Gastroesophageal sphincter (tissue), 3 donors: ENCODE measurements around the gene ALOX15B.

ENCODE experiments used
- EP300 ChIP-seq: sonication (generic); formaldehyde crosslinking; IDR thresholded peaks from one replicate; pipeline ENCODE4 v1.6.1; 2017; ENCODE audit warnings: antibody characterized with exemption, mild to moderate bottlenecking
- POLR2A ChIP-seq, 2 donors: fragments of 450-650 bp; IDR thresholded peaks; one replicate each; pipeline ENCODE4 v1.6.1; 2017; ENCODE audit warnings: antibody characterized with exemption in 2 of 2, mild to moderate bottlenecking in 2 of 2, moderate library complexity in 1 of 2
- TF ChIP-seq, protein P1 (sequence below), 4 experiments: fragments of 200-600 bp in 2 of 4; fragments of 450-650 bp in 2 of 4; sonication (generic) in 1 of 4; IDR thresholded peaks; one replicate each; pipeline ENCODE4 v1.5.1; 2017 to 2019; ENCODE audit warnings: antibody characterized with exemption in 4 of 4, mild to moderate bottlenecking in 2 of 4, moderate library complexity in 2 of 4

- TF ChIP-seq, protein P1, sequence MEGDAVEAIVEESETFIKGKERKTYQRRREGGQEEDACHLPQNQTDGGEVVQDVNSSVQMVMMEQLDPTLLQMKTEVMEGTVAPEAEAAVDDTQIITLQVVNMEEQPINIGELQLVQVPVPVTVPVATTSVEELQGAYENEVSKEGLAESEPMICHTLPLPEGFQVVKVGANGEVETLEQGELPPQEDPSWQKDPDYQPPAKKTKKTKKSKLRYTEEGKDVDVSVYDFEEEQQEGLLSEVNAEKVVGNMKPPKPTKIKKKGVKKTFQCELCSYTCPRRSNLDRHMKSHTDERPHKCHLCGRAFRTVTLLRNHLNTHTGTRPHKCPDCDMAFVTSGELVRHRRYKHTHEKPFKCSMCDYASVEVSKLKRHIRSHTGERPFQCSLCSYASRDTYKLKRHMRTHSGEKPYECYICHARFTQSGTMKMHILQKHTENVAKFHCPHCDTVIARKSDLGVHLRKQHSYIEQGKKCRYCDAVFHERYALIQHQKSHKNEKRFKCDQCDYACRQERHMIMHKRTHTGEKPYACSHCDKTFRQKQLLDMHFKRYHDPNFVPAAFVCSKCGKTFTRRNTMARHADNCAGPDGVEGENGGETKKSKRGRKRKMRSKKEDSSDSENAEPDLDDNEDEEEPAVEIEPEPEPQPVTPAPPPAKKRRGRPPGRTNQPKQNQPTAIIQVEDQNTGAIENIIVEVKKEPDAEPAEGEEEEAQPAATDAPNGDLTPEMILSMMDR (IDR thresholded peaks at IDR 0.05), result no peak
- no peak for TF ChIP-seq EP300
- TF ChIP-seq POLR2A (IDR thresholded peaks at IDR 0.05), result no peak
Observed at GRCh38 chr17:8048736-8049135, 9.9 kb downstream of the ALOX15B start.
